GM18858 (cell line): Measurements from ENCODE around the gene RBM19.

Experiments
- ATAC-seq: cut with Tn5 transposase; IDR thresholded peaks from one replicate; pipeline ENCODE4 v1.9.1; 2021; ENCODE audit not compliant: unreplicated experiment

RBM19 gene

DNA sequence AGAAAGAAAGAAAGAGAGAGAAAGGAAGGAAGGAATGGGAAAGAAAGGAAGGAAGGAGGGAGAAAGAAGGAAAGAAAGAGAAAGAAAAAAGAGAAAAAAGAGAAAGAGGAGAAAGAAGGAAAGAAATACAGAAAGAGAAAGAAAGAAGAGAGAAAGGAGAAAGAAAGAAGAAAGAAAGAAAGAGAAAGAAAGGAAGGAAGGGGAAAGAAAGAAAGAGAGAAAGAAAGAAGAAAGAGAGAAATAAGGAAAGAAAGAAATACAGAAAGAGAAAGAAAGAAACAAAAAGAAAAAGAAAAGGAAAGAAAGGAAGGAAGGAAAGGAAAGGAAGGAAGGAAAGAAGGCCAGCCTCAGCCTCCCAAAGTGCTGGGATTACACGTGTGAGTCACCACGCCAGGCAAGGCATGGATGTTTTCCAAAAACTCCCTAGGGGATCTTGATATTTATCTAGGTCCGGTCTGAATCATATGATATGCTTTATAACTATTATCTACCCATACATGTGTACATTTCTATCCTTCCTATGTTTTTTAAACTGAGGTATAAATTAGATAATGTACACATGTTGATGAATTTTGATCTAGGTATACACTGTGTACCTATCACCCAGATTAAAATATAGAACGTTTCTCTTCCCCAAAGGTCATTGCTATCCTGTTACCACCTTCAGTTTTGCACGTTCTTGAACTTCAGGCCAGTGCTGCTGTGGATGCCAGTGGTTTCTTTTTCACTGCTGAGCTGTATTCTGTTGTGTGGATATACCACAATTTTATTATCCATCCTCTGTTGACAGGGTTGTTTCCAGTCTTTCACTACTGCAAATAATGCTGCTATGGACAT lies 177.9 kb downstream of the RBM19 start:
- ATAC-seq = no peak

- ATAC-seq = no peak
Observed at GRCh38 chr12:113786107-113786506, 180.0 kb downstream of the RBM19 start.

GRCh38 chr12:113783811-113784210 lies 182.3 kb downstream of the RBM19 start:
- no peak for ATAC-seq

DNA sequence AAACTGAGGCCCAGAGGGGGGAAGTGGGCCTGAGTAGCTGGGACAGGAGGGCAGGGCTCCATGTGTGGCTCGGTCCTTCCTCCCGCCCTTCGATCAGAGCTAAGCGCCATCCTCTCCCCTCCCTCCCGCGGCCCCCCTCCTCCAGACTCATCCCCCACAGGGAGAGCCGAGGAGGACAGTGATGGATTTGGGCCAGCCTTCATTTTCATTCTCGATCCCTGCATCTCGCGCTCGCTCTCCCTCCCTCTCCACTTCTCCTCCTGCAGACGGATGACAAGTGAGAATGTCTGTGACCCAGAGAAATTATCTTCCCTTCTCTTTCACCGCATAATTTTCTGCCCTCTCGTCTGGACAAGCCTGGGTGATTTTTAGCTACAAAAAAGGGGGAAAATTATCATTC lies 183.3 kb downstream of the RBM19 start:
- ATAC-seq = no peak

- no peak for ATAC-seq
Observed at GRCh38 chr12:113781415-113782198, 184.5 kb downstream of the RBM19 start.

- ATAC-seq = no peak
Observed at GRCh38 chr12:113779774-113780173, 186.4 kb downstream of the RBM19 start.

DNA sequence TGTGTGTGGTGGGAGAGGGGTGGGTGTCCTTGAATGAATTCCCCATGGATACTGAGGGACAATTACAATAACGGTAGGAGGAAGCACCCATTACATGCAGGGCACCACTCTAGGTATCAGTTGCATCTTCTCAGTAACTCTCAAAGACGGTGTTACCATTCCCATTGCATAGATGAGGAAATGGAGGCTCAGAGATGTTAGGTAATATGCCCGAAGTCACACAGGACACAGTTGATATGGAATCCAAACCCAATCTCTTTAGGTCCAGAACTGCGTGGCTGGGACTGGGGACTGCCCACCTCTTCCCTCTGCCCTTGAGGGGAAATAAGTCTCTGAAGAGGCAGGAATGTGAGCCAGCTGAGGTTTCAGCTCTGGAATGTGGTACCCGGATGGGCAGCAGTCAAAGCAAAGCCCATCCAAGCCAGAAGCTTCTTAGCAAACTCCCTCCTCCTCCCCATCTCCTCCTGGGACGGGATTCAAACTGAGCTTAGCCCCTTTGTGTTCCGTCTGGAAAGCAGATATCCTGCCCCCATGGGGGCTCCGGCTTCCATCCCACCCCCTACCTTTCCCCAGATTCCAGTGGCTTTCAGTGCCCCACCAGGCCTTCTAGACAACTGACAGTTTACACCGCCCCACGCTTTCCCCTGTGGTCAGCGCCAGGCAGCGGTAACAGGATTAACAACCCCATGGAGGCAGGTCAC lies 187.5 kb downstream of the RBM19 start:
- ATAC-seq = no peak

GRCh38 chr12:113777751-113778150 lies 188.4 kb downstream of the RBM19 start:
- no peak for ATAC-seq

- ATAC-seq = no peak
Observed at GRCh38 chr12:113776536-113776935, 189.6 kb downstream of the RBM19 start.

DNA sequence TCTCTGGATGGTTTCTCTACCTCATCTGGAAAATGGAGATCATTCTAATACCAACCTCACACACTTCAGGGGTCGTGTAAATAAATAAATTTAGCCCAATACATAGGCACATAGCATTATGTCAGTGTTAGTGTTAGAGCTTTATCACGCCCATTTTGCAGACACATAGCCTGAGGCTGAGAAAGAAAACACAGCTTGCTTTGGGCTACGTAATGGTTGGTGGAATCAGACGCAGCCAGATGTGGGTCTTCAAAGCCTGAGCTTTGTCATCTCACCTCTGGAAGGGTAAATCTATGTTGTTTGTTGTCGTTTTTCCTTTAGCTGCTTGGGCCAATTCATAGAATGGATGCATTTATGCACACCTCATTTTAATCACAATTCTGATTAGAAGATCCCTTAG lies 191.6 kb downstream of the RBM19 start:
- ATAC-seq = no peak

DNA sequence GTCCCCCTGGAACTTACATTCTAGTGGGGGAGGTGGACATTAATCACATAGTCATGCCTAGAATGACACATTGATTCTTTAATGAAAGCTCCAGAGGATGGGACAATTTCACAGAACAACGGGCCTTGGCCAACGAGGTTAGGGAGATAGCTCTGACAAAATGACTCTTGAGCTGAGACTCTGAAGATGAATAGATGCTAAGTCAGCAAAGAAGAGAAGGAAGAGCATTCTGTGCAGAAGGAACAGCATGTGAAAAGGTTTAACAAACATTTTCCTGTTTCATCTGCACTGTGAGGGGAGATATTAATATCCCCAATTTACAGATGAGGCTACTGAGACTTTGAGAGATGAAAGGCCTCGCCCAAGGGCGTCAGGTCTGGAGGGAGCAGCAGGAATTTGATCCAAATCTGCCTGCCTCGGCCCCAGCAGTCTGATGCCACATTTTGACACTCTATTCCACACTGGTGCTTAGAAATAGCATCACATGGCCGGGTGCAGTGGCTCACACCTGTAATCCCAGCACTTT lies 193.6 kb downstream of the RBM19 start:
- no peak for ATAC-seq

DNA sequence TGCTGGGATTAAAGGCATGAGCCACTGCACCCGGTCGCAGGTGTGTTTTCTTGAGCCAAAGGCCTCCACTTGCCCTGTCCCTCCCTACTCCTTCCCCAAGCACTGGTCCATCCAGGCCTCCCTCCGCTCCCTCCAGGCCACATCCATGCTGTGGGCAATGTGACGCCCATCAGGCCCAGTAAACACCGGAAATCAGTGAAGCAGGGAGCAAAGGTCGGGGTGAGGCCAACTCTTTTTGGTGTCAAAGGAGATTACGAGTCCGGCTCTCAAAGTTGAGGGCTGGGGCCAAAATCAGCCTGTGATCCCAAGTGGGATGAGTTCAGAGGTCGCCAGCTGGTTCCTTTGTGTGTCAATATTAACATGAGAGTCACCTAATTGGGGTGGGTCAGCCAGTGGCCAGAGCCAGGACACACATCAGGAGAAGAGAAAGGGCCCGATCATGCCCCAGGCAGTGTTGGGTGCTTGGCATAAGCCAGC lies 195.7 kb downstream of the RBM19 start:
- ATAC-seq = no peak

DNA sequence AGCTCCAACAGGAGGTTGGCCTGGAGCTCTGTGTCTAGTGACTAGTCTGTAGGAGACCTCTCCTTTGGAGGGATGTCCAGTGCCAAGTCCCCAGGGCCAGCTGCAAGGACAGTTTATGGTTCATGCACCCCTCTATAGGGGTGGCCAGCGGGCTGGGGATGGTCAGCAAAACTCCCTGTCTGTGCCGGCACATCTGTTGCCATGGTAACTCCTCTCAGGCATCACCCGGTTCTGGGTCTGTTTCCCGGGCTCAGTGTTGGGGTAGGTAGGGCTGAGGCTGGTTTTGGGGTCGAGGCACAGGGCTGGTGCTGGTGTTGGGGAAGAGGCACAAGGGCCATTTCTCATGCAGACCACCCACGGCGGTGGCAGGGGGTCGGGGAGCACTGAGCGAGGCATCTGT lies 196.8 kb downstream of the RBM19 start:
- no peak for ATAC-seq

- no peak for ATAC-seq
Observed at GRCh38 chr12:113768850-113769249, 197.3 kb downstream of the RBM19 start.

DNA sequence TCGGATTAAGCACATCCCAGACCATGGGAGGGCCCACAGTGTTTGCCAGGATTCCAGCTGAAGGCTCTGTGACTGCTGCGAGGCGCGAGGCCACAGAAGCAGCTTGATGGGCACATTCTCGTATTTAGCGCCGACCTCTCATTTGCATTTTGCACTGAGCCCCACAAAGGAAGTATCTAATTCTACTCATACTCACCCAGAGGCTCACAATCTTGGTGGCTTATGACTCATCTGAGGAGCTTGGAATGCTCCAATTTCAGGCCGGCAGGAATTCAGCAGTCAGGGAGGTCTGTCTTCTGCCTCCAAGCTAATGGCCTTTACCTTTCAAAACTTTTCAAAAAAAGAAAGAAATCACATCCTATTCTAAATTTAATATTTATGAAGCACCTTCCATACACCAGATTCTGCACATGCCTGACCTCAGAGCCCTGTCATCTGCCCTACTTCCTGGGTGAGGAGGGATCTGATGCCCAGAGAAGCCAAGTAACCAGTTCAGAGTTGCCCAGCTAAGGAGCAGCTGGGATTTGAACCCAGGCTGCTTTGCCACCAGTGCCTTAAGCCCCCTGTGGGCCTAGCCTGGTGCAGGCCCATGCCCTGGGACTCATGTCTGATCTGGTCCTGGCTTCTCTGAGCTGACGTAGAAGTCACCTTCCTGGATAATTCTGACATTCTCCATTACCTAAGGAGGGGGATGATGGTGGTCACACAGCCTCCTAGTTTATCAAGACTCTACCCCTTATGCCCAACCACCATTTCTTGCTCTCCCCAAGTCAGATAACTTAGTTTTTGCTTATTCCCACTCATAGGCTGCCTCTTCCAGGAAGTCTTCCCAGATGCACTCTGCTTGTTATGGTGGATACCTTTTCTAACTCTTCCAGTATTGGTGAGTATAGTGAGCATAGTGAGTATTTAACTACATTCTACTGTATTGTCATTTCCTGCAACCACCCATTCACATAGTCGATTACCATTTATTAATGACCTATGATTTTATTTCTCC lies 198.9 kb downstream of the RBM19 start:
- ATAC-seq = no peak
